ENCODE measurements around the gene ACER2. TPM values are rescaled to one million over a fixed set of nuclear protein-coding genes. Genes with fewer than 3 reads are reported as not detected.
"Not testable (repeated sequence)": the region's sequence is repeated elsewhere in the genome, so short reads cannot be mapped to it uniquely, and the experiment has no call there.

Gene ACER2
- total RNA-seq, 1 experiment from 2014 or later = 1.1 TPM

GRCh38 chr9:19430201-19430760 lies 21.5 kb downstream of the ACER2 start:
- no peak overlapping the region for H3K4me3 ChIP-seq (ENCODE audit: low read length)
- DNase-seq = no peak
- no peaks in the 10 kb centered on the region for H3K9me3 ChIP-seq (ENCODE audit: low read length)
- H3K27ac ChIP-seq (ENCODE audit: low read length) = no peak overlapping the region
- no peak overlapping the region for H2AFZ ChIP-seq (ENCODE audit: low read length)
- H3K79me2 ChIP-seq (ENCODE audit: low read length) = no peaks in the 10 kb centered on the region
- no peak overlapping the region for H3K4me2 ChIP-seq (ENCODE audit: low read depth, low read length, poor library complexity, severe bottlenecking)
- no peaks in the 10 kb centered on the region for H4K20me1 ChIP-seq (ENCODE audit: insufficient read depth, low read depth, low read length)
- no peaks in the 10 kb centered on the region for H3K36me3 ChIP-seq (ENCODE audit: insufficient read depth, low read length)
- no peak overlapping the region for H3K9ac ChIP-seq (ENCODE audit: low read length)
- H3K4me1 ChIP-seq (ENCODE audit: low read length) = no peaks in the 10 kb centered on the region
- H3K27me3 ChIP-seq (ENCODE audit: low read length) = no peaks in the 10 kb centered on the region
- H3K9me2 ChIP-seq (replicated peaks; ENCODE audit: insufficient read depth, low read length) = no peaks in the 10 kb centered on the region

GRCh38 chr9:19431361-19432171 lies 22.8 kb downstream of the ACER2 start:
- Histone ChIP-seq H3K79me2 (ENCODE audit: low read length) (no peaks in the 10 kb centered on the region), H4K20me1 (ENCODE audit: insufficient read depth, low read depth, low read length) (no peaks in the 10 kb centered on the region), H3K27me3 (ENCODE audit: low read length) (no peaks in the 10 kb centered on the region), H3K9ac (ENCODE audit: low read length) (no peak overlapping the region), H3K4me1 (ENCODE audit: low read length) (no peaks in the 10 kb centered on the region), H3K9me3 (ENCODE audit: low read length) (no peaks in the 10 kb centered on the region), H3K9me2 (replicated peaks; ENCODE audit: insufficient read depth, low read length) (no peaks in the 10 kb centered on the region), H3K4me2 (ENCODE audit: low read depth, low read length, poor library complexity, severe bottlenecking) (no peak overlapping the region), H2AFZ (ENCODE audit: low read length) (no peak overlapping the region), H3K4me3 (ENCODE audit: low read length) (no peak overlapping the region), H3K27ac (ENCODE audit: low read length) (no peak overlapping the region), H3K36me3 (ENCODE audit: insufficient read depth, low read length) (no peaks in the 10 kb centered on the region)
- no peak for DNase-seq

- H3K27ac ChIP-seq (ENCODE audit: low read length) = no peak overlapping the region
- H4K20me1 ChIP-seq (ENCODE audit: insufficient read depth, low read depth, low read length) = no peaks in the 10 kb centered on the region
- no peak overlapping the region for H2AFZ ChIP-seq (ENCODE audit: low read length)
- no peaks in the 10 kb centered on the region for H3K36me3 ChIP-seq (ENCODE audit: insufficient read depth, low read length)
- no peak overlapping the region for H3K9ac ChIP-seq (ENCODE audit: low read length)
- no peak for DNase-seq
- H3K9me3 ChIP-seq (ENCODE audit: low read length) = no peaks in the 10 kb centered on the region
- H3K9me2 ChIP-seq (replicated peaks; ENCODE audit: insufficient read depth, low read length) = no peaks in the 10 kb centered on the region
- no peaks in the 10 kb centered on the region for H3K27me3 ChIP-seq (ENCODE audit: low read length)
- no peaks in the 10 kb centered on the region for H3K79me2 ChIP-seq (ENCODE audit: low read length)
- H3K4me2 ChIP-seq (ENCODE audit: low read depth, low read length, poor library complexity, severe bottlenecking) = no peak overlapping the region
- H3K4me1 ChIP-seq (ENCODE audit: low read length) = no peaks in the 10 kb centered on the region
- no peak overlapping the region for H3K4me3 ChIP-seq (ENCODE audit: low read length)
These were observed 23.7 kb downstream of the ACER2 start for GRCh38 chr9:19432473-19432872.

- H3K79me2 ChIP-seq (ENCODE audit: low read length) = not testable (repeated sequence)
These were observed 24.9 kb downstream of the ACER2 start for GRCh38 chr9:19433729-19434128.

GRCh38 chr9:19440376-19440775 lies 31.6 kb downstream of the ACER2 start:
- H3K27me3 ChIP-seq (ENCODE audit: low read length) = no peaks in the 10 kb centered on the region
- H3K4me3 ChIP-seq (ENCODE audit: low read length) = no peak overlapping the region
- H4K20me1 ChIP-seq (ENCODE audit: insufficient read depth, low read depth, low read length) = no peaks in the 10 kb centered on the region
- H2AFZ ChIP-seq (ENCODE audit: low read length) = no peak overlapping the region
- no peaks in the 10 kb centered on the region for H3K9me3 ChIP-seq (ENCODE audit: low read length)
- DNase-seq = no peak
- no peak overlapping the region for H3K4me2 ChIP-seq (ENCODE audit: low read depth, low read length, poor library complexity, severe bottlenecking)
- no peak overlapping the region for H3K9ac ChIP-seq (ENCODE audit: low read length)
- H3K36me3 ChIP-seq (ENCODE audit: insufficient read depth, low read length) = no peaks in the 10 kb centered on the region
- no peak overlapping the region for H3K27ac ChIP-seq (ENCODE audit: low read length)
- peaks cover 7% of the 10 kb centered on the region; the same call in 1 of the 2 replicates for H3K4me1 ChIP-seq (ENCODE audit: low read length)
- H3K79me2 ChIP-seq (ENCODE audit: low read length) = no peaks in the 10 kb centered on the region
- no peaks in the 10 kb centered on the region for H3K9me2 ChIP-seq (replicated peaks; ENCODE audit: insufficient read depth, low read length)

More at GRCh38 chr9:19433729-19434128, 24.9 kb downstream of the ACER2 start:
- H3K36me3 ChIP-seq (ENCODE audit: insufficient read depth, low read length); H3K27ac ChIP-seq (ENCODE audit: low read length); DNase-seq; H3K4me3 ChIP-seq (ENCODE audit: low read length); H3K27me3 ChIP-seq (ENCODE audit: low read length); H3K9ac ChIP-seq (ENCODE audit: low read length); H3K4me1 ChIP-seq (ENCODE audit: low read length); H2AFZ ChIP-seq (ENCODE audit: low read length); H3K4me2 ChIP-seq (ENCODE audit: low read depth, low read length, poor library complexity, severe bottlenecking); H3K9me2 ChIP-seq (replicated peaks; ENCODE audit: insufficient read depth, low read length); H3K9me3 ChIP-seq (ENCODE audit: low read length); H4K20me1 ChIP-seq (ENCODE audit: insufficient read depth, low read depth, low read length): not testable (repeated sequence)

- H4K20me1 ChIP-seq (ENCODE audit: insufficient read depth, low read depth, low read length) = no peaks in the 10 kb centered on the region
- H3K9ac ChIP-seq (ENCODE audit: low read length) = no peak overlapping the region
- peaks cover 7% of the 10 kb centered on the region; the same call in 1 of the 2 replicates for H3K4me1 ChIP-seq (ENCODE audit: low read length)
- no peak overlapping the region for H3K4me3 ChIP-seq (ENCODE audit: low read length)
- H3K9me2 ChIP-seq (replicated peaks; ENCODE audit: insufficient read depth, low read length) = no peaks in the 10 kb centered on the region
- DNase-seq = no peak
- H3K9me3 ChIP-seq (ENCODE audit: low read length) = no peaks in the 10 kb centered on the region
- peak overlapping the region; percentile 30 for H3K4me2 ChIP-seq (ENCODE audit: low read depth, low read length, poor library complexity, severe bottlenecking)
- no peaks in the 10 kb centered on the region for H3K27me3 ChIP-seq (ENCODE audit: low read length)
- H3K79me2 ChIP-seq (ENCODE audit: low read length) = no peaks in the 10 kb centered on the region
- H2AFZ ChIP-seq (ENCODE audit: low read length) = no peak overlapping the region
- no peak overlapping the region for H3K27ac ChIP-seq (ENCODE audit: low read length)
- H3K36me3 ChIP-seq (ENCODE audit: insufficient read depth, low read length) = no peaks in the 10 kb centered on the region
These were observed 32.2 kb downstream of the ACER2 start for GRCh38 chr9:19440823-19441580.

- Histone ChIP-seq H3K4me3 (ENCODE audit: low read length) (no peak overlapping the region), H3K4me2 (ENCODE audit: low read depth, low read length, poor library complexity, severe bottlenecking) (peak overlapping the region; percentile 30), H2AFZ (ENCODE audit: low read length) (peak overlapping the region; percentile 34), H3K9me3 (ENCODE audit: low read length) (no peaks in the 10 kb centered on the region), H3K9ac (ENCODE audit: low read length) (peak overlapping the region; percentile 29), H3K27me3 (ENCODE audit: low read length) (no peaks in the 10 kb centered on the region), H3K9me2 (replicated peaks; ENCODE audit: insufficient read depth, low read length) (no peaks in the 10 kb centered on the region), H3K4me1 (ENCODE audit: low read length) (peaks cover 7% of the 10 kb centered on the region; the same call in 1 of the 2 replicates), H3K36me3 (ENCODE audit: insufficient read depth, low read length) (no peaks in the 10 kb centered on the region), H4K20me1 (ENCODE audit: insufficient read depth, low read depth, low read length) (no peaks in the 10 kb centered on the region), H3K79me2 (ENCODE audit: low read length) (no peaks in the 10 kb centered on the region), H3K27ac (ENCODE audit: low read length) (no peak overlapping the region)
- DNase-seq = no peak
These were observed 32.9 kb downstream of the ACER2 start for GRCh38 chr9:19441730-19442129.

- Histone ChIP-seq H3K4me3 (ENCODE audit: low read length) (no peak overlapping the region), H3K79me2 (ENCODE audit: low read length) (no peaks in the 10 kb centered on the region), H3K9ac (ENCODE audit: low read length) (no peak overlapping the region), H3K4me2 (ENCODE audit: low read depth, low read length, poor library complexity, severe bottlenecking) (peak overlapping the region; percentile 30), H3K27me3 (ENCODE audit: low read length) (no peaks in the 10 kb centered on the region), H3K27ac (ENCODE audit: low read length) (no peak overlapping the region), H3K36me3 (ENCODE audit: insufficient read depth, low read length) (no peaks in the 10 kb centered on the region), H3K4me1 (ENCODE audit: low read length) (peaks cover 7% of the 10 kb centered on the region; the same call in 1 of the 2 replicates), H3K9me2 (replicated peaks; ENCODE audit: insufficient read depth, low read length) (no peaks in the 10 kb centered on the region), H2AFZ (ENCODE audit: low read length) (0 out of 2 replicates have a peak overlapping the region, but pooled peaks have one; percentile 34), H3K9me3 (ENCODE audit: low read length) (no peaks in the 10 kb centered on the region), H4K20me1 (ENCODE audit: insufficient read depth, low read depth, low read length) (no peaks in the 10 kb centered on the region)
- no peak for DNase-seq
These were observed 33.4 kb downstream of the ACER2 start for GRCh38 chr9:19442240-19442639.

Data from Karpas-422 (cell line).